GM10248 (cell line): ENCODE data around the gene WDR48.

Experiments used
- CTCF ChIA-PET: fragments of 300-600 bp; sonication (Branson Sonifier 250); formaldehyde crosslinking; extraction: SDS; loops from one replicate; lab custom pipeline; 2021; ENCODE audit warnings: antibody characterized with exemption; lab: Yijun Ruan, JAX
- POLR2A ChIA-PET: fragments of 350-650 bp; sonication (Branson Sonifier 250); formaldehyde crosslinking; extraction: SDS; loops from one replicate; lab custom pipeline; 2020; ENCODE audit warnings: antibody characterized with exemption; lab: Yijun Ruan, JAX
- DNase-seq: peaks from one replicate; pipeline ENCODE4 v3.0.0; 2012; ENCODE audit errors: extremely low spot score
- TF ChIP-seq, protein P1 (sequence below): IDR thresholded peaks from 2 replicates; pipeline ENCODE4 v1.5.1; 2012; ENCODE audit warnings: mild to moderate bottlenecking, low read depth; ENCODE audit errors: extremely low read depth, missing control alignments, control extremely low read depth

The WDR48 gene

GRCh38 chr3:39110041-39110639 is 58.3 kb downstream of the WDR48 start:
- POLR2A ChIA-PET, result interaction anchor here (0.6 to 1.9 kb wide), 2 partner anchors 26 to 63 kb away, joined by 4 to 6 read pairs; no protein-coding TSS in a partner anchor
- CTCF ChIA-PET, result interaction anchor here (1.1 to 1.7 kb wide), 3 partner anchors 16 to 82 kb away, joined by 3 to 4 read pairs (median 4); partner anchors contain the start of gene XIRP1
- DNase-seq, result no peak
- TF ChIP-seq, protein P1, sequence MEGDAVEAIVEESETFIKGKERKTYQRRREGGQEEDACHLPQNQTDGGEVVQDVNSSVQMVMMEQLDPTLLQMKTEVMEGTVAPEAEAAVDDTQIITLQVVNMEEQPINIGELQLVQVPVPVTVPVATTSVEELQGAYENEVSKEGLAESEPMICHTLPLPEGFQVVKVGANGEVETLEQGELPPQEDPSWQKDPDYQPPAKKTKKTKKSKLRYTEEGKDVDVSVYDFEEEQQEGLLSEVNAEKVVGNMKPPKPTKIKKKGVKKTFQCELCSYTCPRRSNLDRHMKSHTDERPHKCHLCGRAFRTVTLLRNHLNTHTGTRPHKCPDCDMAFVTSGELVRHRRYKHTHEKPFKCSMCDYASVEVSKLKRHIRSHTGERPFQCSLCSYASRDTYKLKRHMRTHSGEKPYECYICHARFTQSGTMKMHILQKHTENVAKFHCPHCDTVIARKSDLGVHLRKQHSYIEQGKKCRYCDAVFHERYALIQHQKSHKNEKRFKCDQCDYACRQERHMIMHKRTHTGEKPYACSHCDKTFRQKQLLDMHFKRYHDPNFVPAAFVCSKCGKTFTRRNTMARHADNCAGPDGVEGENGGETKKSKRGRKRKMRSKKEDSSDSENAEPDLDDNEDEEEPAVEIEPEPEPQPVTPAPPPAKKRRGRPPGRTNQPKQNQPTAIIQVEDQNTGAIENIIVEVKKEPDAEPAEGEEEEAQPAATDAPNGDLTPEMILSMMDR, result no peak

- ChIA-PET CTCF (no interaction called here), POLR2A (no interaction called here)
- DNase-seq, result no peak
- TF ChIP-seq, protein P1, result no peak
Measured at GRCh38 chr3:39112113-39112512, 60.3 kb downstream of the WDR48 start.

GRCh38 chr3:39112535-39112934 is 60.7 kb downstream of the WDR48 start:
- ChIA-PET CTCF (interaction anchor here (1.6 kb wide), 1 partner anchor 14 kb away, joined by 4 read pairs; no protein-coding TSS in a partner anchor), POLR2A (no interaction called here)
- no peak for DNase-seq
- TF ChIP-seq, protein P1, result no peak

GRCh38 chr3:39113291-39113690 is 61.5 kb downstream of the WDR48 start:
- ChIA-PET POLR2A (no interaction called here), CTCF (interaction anchor here (1.6 kb wide), 1 partner anchor 14 kb away, joined by 4 read pairs; no protein-coding TSS in a partner anchor)
- TF ChIP-seq, protein P1, result no peak
- DNase-seq, result no peak

GRCh38 chr3:39114456-39114855 is 62.6 kb downstream of the WDR48 start:
- no peak for DNase-seq
- ChIA-PET POLR2A (no interaction called here), CTCF (interaction anchor here (1.1 to 18.6 kb wide), 3 partner anchors 9 to 176 kb away, joined by 4 to 178 read pairs (median 5); no protein-coding TSS in a partner anchor)
- TF ChIP-seq, protein P1, result no peak

DNA sequence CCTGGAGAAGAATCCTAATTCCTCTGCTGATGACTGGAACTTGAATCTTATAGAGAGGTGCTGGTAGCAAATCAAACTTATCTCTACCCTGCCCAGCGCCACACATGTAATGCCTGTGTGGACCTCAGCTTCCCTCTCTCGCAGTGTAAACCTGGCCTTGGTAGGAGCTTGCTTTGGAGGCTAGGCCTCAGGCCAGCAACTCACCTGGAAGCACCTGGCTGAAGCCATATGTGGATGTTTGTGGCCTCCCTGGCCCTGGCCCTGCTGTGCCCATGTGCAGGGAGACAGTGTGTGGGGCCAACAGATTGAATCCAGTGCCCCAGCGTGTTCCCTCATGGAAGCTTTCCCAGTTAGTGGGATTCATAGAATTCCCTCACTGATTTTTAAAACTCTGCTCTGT is 64.1 kb downstream of the WDR48 start:
- ChIA-PET CTCF (interaction anchor here (1.0 to 18.6 kb wide), 3 partner anchors 12 to 175 kb away, joined by 4 to 178 read pairs (median 9); no protein-coding TSS in a partner anchor), POLR2A (no interaction called here)
- TF ChIP-seq, protein P1, result no peak
- DNase-seq, result no peak
